OCI-LY7 (cell line): ENCODE data around the gene POLL. TPM values are rescaled to one million over a fixed set of nuclear protein-coding genes. Genes with fewer than 3 reads are reported as not detected.

Source experiments
- BruUV-seq: library from RNA; stranded (reverse); fragments of 400-500 nt; replicated peaks from 2 replicates; lab custom pipeline; 2021; lab: Mats Ljungman, UMichigan
- CTCF ChIA-PET: fragments of 300-600 bp; sonication (Branson Sonifier 250); formaldehyde crosslinking; loops from one replicate; lab custom pipeline; 2022; ENCODE audit warnings: antibody characterized with exemption; ENCODE audit not compliant: unreplicated experiment; lab: Charles Lee
- POLR2A ChIA-PET: fragments of 300-600 bp; sonication (Branson Sonifier 250); formaldehyde crosslinking; loops from one replicate; lab custom pipeline; 2022; ENCODE audit warnings: antibody characterized with exemption; lab: Charles Lee
- DNase-seq: peaks from one replicate; pipeline ENCODE4 v3.0.0-alpha.2; 2015; ENCODE audit warnings: low spot score
- H2AFZ ChIP-seq: fragments of 200-600 bp; sonication (generic), shearing (Covaris generic); 2 replicates; pipeline ENCODE4 v1.6.1; 2014; ENCODE audit warnings: mild to moderate bottlenecking, antibody characterized with exemption, low read length, moderate library complexity
- H3K27ac ChIP-seq: fragments of 200-600 bp; sonication (generic); 2 replicates; pipeline ENCODE4 v1.5.1; 2014; ENCODE audit warnings: mixed run types, low read depth, mild to moderate bottlenecking, moderate library complexity, low read length, inconsistent platforms; ENCODE audit not compliant: poor library complexity, severe bottlenecking
- H3K36me3 ChIP-seq: fragments of 200-600 bp; sonication (generic); 2 replicates; pipeline ENCODE4 v1.6.1; 2014; ENCODE audit warnings: mild to moderate bottlenecking, antibody characterized with exemption, low read length, moderate library complexity, mixed read lengths; ENCODE audit not compliant: insufficient read depth
- H3K4me1 ChIP-seq: fragments of 200-600 bp; sonication (generic); 2 replicates; pipeline ENCODE4 v1.5.1; 2014; ENCODE audit warnings: mild to moderate bottlenecking, low read length; ENCODE audit not compliant: insufficient read depth, poor library complexity, severe bottlenecking
- H3K4me2 ChIP-seq: fragments of 200-600 bp; sonication (generic); 2 replicates; pipeline ENCODE4 v1.6.1; 2014; ENCODE audit warnings: mild to moderate bottlenecking, low read length
- H3K4me3 ChIP-seq: fragments of 200-600 bp; sonication (generic); 2 replicates; pipeline ENCODE4 v1.5.1; 2014; ENCODE audit warnings: mild to moderate bottlenecking, low read depth, low read length; ENCODE audit not compliant: poor library complexity, severe bottlenecking
- H3K79me2 ChIP-seq: fragments of 200-600 bp; sonication (generic); 2 replicates; pipeline ENCODE4 v1.6.1; 2016; ENCODE audit warnings: low read depth, mild to moderate bottlenecking, low read length, moderate library complexity, mixed read lengths; ENCODE audit not compliant: insufficient read depth
- H3K9me2 ChIP-seq: fragments of 200-600 bp; sonication (generic); 2 replicates; pipeline ENCODE4 v1.6.1; 2016; ENCODE audit warnings: mild to moderate bottlenecking, low read length, mixed read lengths; ENCODE audit not compliant: insufficient read depth
- H3K9me3 ChIP-seq: fragments of 200-600 bp; sonication (generic); 2 replicates; pipeline ENCODE4 v1.6.1; 2014; ENCODE audit warnings: mild to moderate bottlenecking, mixed run types, low read length, mixed read lengths
- H4K20me1 ChIP-seq: fragments of 200-600 bp; sonication (generic); 2 replicates; pipeline ENCODE4 v1.6.1; 2014; ENCODE audit warnings: mild to moderate bottlenecking, antibody characterized with exemption, low read length, moderate library complexity, mixed read lengths; ENCODE audit not compliant: insufficient read depth
- EZH2phosphoT487 ChIP-seq: fragments of 200-600 bp; sonication (generic); IDR thresholded peaks from 2 replicates; pipeline ENCODE4 v1.6.1; 2018; ENCODE audit warnings: low read depth, borderline replicate concordance, mild to moderate bottlenecking, mixed run types, antibody characterized with exemption, low read length, moderate library complexity, mixed read lengths
- intact Hi-C: fragments of 100-400 bp; cut with micrococcal nuclease; formaldehyde crosslinking; loops from one replicate; pipeline ENCODE4 v1.10.0; 2022; ENCODE audit not compliant: unreplicated experiment
- total RNA-seq, 2 experiments: library from RNA; depleted of rRNA in 1 of 2; stranded (reverse); fragments of >200 nt in 1 of 2; shearing (Covaris generic) in 1 of 2; gene quantifications; 2 replicates each; pipeline ENCODE4 v1.2.3, GENCODE V29; 2014 to 2022
- TF ChIP-seq, protein P1 (sequence below): fragments of 200-600 bp; sonication (generic); conservative IDR thresholded peaks from 2 replicates; pipeline ENCODE4 v1.5.1; 2014; ENCODE audit warnings: mild to moderate bottlenecking, antibody characterized with exemption, low read length, moderate library complexity, mixed read lengths

The POLL gene
- total RNA-seq, 2 experiments from 2014 or later, result 22.0 to 34.0 TPM

DNA sequence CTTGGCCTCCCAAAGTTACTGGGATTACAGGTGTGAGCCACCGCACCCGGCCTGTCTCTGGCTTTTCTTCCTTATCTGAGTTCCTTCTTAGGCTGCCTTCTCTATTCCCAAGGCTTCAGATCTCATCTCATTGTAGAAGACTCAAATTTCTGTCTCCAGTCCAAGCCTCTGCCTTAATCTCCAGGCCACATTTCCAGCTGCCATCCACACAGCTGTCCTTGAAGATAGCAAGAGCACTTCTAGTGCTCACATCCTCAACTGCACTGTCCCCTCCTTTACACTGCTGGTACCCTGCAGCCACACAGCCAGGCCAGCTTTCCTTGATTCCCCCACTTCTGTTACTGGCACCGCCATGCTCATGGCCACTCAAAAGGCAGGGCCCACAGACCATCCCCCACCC, 35.6 kb downstream of the POLL start:
- no TSS peak for BruUV-seq
- CTCF ChIA-PET, result no interaction called here
- DNase-seq, result no peak
- no peak overlapping the region for H3K4me2 ChIP-seq
- intact Hi-C loops, result loop anchor here (5.0 kb wide), 1 partner anchor 340 kb away; no protein-coding TSS in a partner anchor
- no peaks in the 10 kb centered on the region for H3K9me2 ChIP-seq
- POLR2A ChIA-PET, result no interaction called here
- H3K4me3 ChIP-seq, result no peak overlapping the region
- H2AFZ ChIP-seq, result no peak overlapping the region
- no peaks in the 10 kb centered on the region for H3K79me2 ChIP-seq
- H3K4me1 ChIP-seq, result no peaks in the 10 kb centered on the region
- no peaks in the 10 kb centered on the region for H3K36me3 ChIP-seq
- no peak overlapping the region for H3K27ac ChIP-seq
- TF ChIP-seq, protein P1, sequence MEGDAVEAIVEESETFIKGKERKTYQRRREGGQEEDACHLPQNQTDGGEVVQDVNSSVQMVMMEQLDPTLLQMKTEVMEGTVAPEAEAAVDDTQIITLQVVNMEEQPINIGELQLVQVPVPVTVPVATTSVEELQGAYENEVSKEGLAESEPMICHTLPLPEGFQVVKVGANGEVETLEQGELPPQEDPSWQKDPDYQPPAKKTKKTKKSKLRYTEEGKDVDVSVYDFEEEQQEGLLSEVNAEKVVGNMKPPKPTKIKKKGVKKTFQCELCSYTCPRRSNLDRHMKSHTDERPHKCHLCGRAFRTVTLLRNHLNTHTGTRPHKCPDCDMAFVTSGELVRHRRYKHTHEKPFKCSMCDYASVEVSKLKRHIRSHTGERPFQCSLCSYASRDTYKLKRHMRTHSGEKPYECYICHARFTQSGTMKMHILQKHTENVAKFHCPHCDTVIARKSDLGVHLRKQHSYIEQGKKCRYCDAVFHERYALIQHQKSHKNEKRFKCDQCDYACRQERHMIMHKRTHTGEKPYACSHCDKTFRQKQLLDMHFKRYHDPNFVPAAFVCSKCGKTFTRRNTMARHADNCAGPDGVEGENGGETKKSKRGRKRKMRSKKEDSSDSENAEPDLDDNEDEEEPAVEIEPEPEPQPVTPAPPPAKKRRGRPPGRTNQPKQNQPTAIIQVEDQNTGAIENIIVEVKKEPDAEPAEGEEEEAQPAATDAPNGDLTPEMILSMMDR, result no peak
- no peak for TF ChIP-seq EZH2phosphoT487
- H4K20me1 ChIP-seq, result no peaks in the 10 kb centered on the region
- no peaks in the 10 kb centered on the region for H3K9me3 ChIP-seq

DNA sequence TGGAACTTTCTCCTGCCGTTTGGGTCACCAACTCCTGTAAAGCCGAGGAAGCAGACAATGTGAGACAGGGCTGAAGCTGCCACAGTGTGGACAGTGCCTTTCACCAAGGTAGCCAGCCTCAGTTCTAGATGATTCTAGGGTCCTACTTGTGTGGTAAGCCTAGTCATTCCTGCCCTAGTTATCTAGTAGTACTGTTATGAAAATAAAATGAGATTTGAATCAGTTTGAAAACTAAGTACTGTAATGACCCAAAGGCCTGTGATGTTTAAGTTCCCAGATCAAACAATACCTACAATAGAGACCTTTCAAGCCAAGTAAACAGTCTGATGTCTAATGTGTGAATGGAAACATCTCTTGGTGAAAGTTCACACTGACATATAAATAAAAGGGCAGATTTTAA, 37.1 kb downstream of the POLL start:
- Histone ChIP-seq H2AFZ (no peak overlapping the region), H3K79me2 (no peaks in the 10 kb centered on the region), H3K4me3 (no peak overlapping the region), H3K4me2 (no peak overlapping the region), H3K9me3 (no peaks in the 10 kb centered on the region), H4K20me1 (no peaks in the 10 kb centered on the region), H3K36me3 (no peaks in the 10 kb centered on the region), H3K4me1 (no peaks in the 10 kb centered on the region), H3K27ac (no peak overlapping the region), H3K9me2 (no peaks in the 10 kb centered on the region)
- CTCF ChIA-PET, result no interaction called here
- POLR2A ChIA-PET, result no interaction called here
- no peak for DNase-seq
- intact Hi-C loops, result loop anchor here (5.0 kb wide), 1 partner anchor 339 kb away; no protein-coding TSS in a partner anchor
- TF ChIP-seq, protein P1, result no peak
- BruUV-seq, result no TSS peak

DNA sequence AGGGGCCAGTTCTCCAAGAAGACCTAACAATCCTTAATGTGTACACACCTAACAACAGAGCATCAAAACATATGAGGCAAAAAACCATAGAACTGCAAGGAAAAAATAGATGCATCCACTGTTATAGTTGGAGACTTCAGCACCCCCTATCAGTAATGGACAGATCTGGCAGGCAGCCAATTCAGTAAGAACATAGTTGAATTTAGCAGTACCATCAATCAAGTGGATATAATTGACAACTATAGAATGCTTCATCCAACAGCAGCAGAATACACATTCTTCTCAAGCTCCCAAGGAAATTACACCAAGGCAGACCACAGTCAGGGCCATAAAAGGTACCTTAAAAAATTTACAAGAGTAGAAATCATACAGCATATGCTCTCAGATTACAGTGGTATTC, 42.2 kb downstream of the POLL start:
- no peak for DNase-seq
- no TSS peak for BruUV-seq
- Histone ChIP-seq H3K4me2 (no peak overlapping the region), H3K27ac (no peak overlapping the region), H4K20me1 (no peaks in the 10 kb centered on the region), H3K9me3 (no peaks in the 10 kb centered on the region), H3K4me3 (no peak overlapping the region), H3K36me3 (no peaks in the 10 kb centered on the region), H3K79me2 (no peaks in the 10 kb centered on the region), H3K4me1 (no peaks in the 10 kb centered on the region), H3K9me2 (no peaks in the 10 kb centered on the region), H2AFZ (no peak overlapping the region)
- TF ChIP-seq, protein P1, result no peak
- TF ChIP-seq EZH2phosphoT487, result no peak
- ChIA-PET CTCF (no interaction called here), POLR2A (interaction anchor here (0.6 kb wide), 2 partner anchors 16 to 861 kb away, joined by 4 to 7 read pairs; no protein-coding TSS in a partner anchor)
- intact Hi-C loops, result no loop called here
